SK-N-SH treated with all-trans-retinoic acid at 6 μM for 48 hours (cell line): ENCODE results near the gene GOLGA3.
"Not testable (repeated sequence)": the region's sequence is repeated elsewhere in the genome, so short reads cannot be mapped to it uniquely, and the experiment has no call there.

Experiments
- ATAC-seq: fragments of 200-7000 bp; cut with Tn5 transposase; 3 replicates; pipeline ENCODE4 v1.9.1; 2020; ENCODE audit warnings: mild to moderate bottlenecking, moderate library complexity
- ARNTL ChIP-seq: fragments of 450-650 bp; formaldehyde crosslinking; IDR thresholded peaks from 2 replicates; pipeline ENCODE4 v1.5.0; 2020; ENCODE audit warnings: low read depth, mild to moderate bottlenecking, moderate library complexity, borderline replicate concordance
- BACH2 ChIP-seq: fragments of 250-450 bp; sonication (Bioruptor Pico); IDR thresholded peaks from 2 replicates; pipeline ENCODE4 v1.9.0; 2021; ENCODE audit warnings: mild to moderate bottlenecking, borderline replicate concordance
- CSDC2 ChIP-seq: fragments of 250-450 bp; sonication (Bioruptor Pico); IDR thresholded peaks from 2 replicates; pipeline ENCODE4 v1.5.0; 2020; ENCODE audit warnings: mild to moderate bottlenecking, moderate library complexity
- GLIS3 ChIP-seq: fragments of 250-450 bp; sonication (Bioruptor Pico); IDR thresholded peaks from 2 replicates; pipeline ENCODE4 v1.5.0; 2020; ENCODE audit warnings: mild to moderate bottlenecking, moderate library complexity
- ISL1 ChIP-seq: fragments of 250-450 bp; sonication (Bioruptor Pico); IDR thresholded peaks from 2 replicates; pipeline ENCODE4 v2.1.2; 2022; ENCODE audit warnings: mild to moderate bottlenecking, moderate library complexity
- OSR1 ChIP-seq: fragments of 250-450 bp; sonication (Bioruptor Pico); IDR thresholded peaks from 2 replicates; pipeline ENCODE4 v1.8.0; 2022; ENCODE audit warnings: moderate library complexity, mild to moderate bottlenecking, inconsistent platforms
- PPARA ChIP-seq: fragments of 250-450 bp; sonication (Bioruptor Pico); IDR thresholded peaks from 2 replicates; pipeline ENCODE4 v1.5.0; 2020; ENCODE audit warnings: mild to moderate bottlenecking, borderline replicate concordance
- RARB ChIP-seq: fragments of 250-450 bp; sonication (Bioruptor Pico); IDR thresholded peaks from 2 replicates; pipeline ENCODE4 v1.8.0; 2021; ENCODE audit warnings: mild to moderate bottlenecking, moderate library complexity
- TCF4 ChIP-seq: fragments of 250-450 bp; sonication (Bioruptor Pico); IDR thresholded peaks from 2 replicates; pipeline ENCODE4 v1.8.0; 2021; ENCODE audit warnings: mild to moderate bottlenecking, moderate library complexity, borderline replicate concordance
- ZC3H10 ChIP-seq: fragments of 250-450 bp; sonication (Bioruptor Pico); IDR thresholded peaks from 2 replicates; pipeline ENCODE4 v1.5.1; 2021; ENCODE audit warnings: mild to moderate bottlenecking, moderate library complexity
- ZFP3 ChIP-seq: fragments of 250-450 bp; sonication (Bioruptor Pico); IDR thresholded peaks from 2 replicates; pipeline ENCODE4 v1.5.0; 2020; ENCODE audit warnings: mild to moderate bottlenecking, moderate library complexity
- ZFP30 ChIP-seq: fragments of 450-650 bp; formaldehyde crosslinking; IDR thresholded peaks from 2 replicates; pipeline ENCODE4 v1.5.0; 2022; ENCODE audit warnings: mild to moderate bottlenecking, moderate library complexity
- ZNF8 ChIP-seq: fragments of 450-650 bp; formaldehyde crosslinking; IDR thresholded peaks from 2 replicates; pipeline ENCODE4 v1.5.0; 2020; ENCODE audit warnings: mild to moderate bottlenecking, moderate library complexity
- TF ChIP-seq, protein P1 (sequence below): fragments of 250-450 bp; sonication (Bioruptor Pico); IDR thresholded peaks from 2 replicates; pipeline ENCODE4 v1.8.0; 2021; ENCODE audit warnings: low read depth, mild to moderate bottlenecking, moderate library complexity, borderline replicate concordance
- TF ChIP-seq, protein P2 (sequence below): fragments of 250-450 bp; sonication (Bioruptor Pico); IDR thresholded peaks from 2 replicates; pipeline ENCODE4 v1.5.1; 2021; ENCODE audit warnings: mild to moderate bottlenecking, moderate library complexity
- TF ChIP-seq, protein P3 (sequence below): fragments of 250-450 bp; sonication (Bioruptor Pico); IDR thresholded peaks from 2 replicates; pipeline ENCODE4 v1.5.0; 2020; ENCODE audit warnings: mild to moderate bottlenecking, moderate library complexity
- TF ChIP-seq, protein P4 (sequence below): fragments of 250-450 bp; sonication (Bioruptor Pico); IDR thresholded peaks from 2 replicates; pipeline ENCODE4 v1.5.1; 2020; ENCODE audit warnings: low read depth, mild to moderate bottlenecking, moderate library complexity

Gene GOLGA3, protein sequence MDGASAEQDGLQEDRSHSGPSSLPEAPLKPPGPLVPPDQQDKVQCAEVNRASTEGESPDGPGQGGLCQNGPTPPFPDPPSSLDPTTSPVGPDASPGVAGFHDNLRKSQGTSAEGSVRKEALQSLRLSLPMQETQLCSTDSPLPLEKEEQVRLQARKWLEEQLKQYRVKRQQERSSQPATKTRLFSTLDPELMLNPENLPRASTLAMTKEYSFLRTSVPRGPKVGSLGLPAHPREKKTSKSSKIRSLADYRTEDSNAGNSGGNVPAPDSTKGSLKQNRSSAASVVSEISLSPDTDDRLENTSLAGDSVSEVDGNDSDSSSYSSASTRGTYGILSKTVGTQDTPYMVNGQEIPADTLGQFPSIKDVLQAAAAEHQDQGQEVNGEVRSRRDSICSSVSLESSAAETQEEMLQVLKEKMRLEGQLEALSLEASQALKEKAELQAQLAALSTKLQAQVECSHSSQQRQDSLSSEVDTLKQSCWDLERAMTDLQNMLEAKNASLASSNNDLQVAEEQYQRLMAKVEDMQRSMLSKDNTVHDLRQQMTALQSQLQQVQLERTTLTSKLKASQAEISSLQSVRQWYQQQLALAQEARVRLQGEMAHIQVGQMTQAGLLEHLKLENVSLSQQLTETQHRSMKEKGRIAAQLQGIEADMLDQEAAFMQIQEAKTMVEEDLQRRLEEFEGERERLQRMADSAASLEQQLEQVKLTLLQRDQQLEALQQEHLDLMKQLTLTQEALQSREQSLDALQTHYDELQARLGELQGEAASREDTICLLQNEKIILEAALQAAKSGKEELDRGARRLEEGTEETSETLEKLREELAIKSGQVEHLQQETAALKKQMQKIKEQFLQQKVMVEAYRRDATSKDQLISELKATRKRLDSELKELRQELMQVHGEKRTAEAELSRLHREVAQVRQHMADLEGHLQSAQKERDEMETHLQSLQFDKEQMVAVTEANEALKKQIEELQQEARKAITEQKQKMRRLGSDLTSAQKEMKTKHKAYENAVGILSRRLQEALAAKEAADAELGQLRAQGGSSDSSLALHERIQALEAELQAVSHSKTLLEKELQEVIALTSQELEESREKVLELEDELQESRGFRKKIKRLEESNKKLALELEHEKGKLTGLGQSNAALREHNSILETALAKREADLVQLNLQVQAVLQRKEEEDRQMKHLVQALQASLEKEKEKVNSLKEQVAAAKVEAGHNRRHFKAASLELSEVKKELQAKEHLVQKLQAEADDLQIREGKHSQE (N-terminal part only)

DNA sequence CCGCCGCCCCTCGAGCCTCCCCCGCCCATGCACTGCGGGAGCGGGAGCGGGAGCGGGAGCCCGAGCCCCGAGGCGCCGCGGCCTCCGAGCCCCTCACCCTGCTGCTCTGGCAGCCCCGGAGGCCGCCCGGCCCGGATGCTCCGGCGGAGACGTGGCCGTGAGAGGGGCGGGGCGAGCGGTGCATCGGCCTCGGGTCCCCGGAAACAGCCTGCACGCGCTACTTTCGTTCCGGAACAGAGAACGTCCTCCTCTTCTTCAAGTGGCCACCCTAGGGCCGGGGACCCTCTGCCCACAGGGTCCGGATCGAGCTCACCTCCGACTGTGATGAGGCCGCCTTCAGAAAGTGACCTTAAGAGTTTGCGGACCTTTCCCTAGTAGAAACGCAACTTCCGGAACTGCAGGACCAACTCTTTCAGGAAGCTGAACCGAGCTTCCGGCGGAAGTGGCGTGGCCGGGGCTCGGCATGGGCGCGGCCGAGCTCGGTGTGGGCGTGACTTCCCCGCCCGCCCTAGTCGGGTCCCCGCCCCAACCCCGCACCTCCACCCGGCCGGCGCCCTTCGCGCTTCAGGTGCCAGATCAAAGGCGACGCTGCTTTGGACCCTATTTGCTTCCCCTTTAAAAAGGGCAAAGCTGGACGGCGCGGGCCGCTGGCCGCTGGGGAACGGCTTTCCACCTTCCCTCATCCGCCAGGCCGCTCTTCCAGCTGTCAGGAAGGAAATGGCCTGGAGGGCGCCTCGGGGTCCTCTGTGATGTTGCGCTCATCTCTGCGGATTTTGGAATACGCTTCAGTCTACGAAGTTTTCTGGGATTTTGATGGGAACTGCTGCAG lies at the start of gene GOLGA3:
Gene GOLGA3 (minus strand): TSS at position 164 of the 829 bp plus-strand sequence. CDS start 6,741 bp downstream, outside the sequence.
- peak; percentile 93 for ATAC-seq
- TF ChIP-seq CSDC2 (CRISPR knock-in tag) = no peak
- TF ChIP-seq, protein P1, sequence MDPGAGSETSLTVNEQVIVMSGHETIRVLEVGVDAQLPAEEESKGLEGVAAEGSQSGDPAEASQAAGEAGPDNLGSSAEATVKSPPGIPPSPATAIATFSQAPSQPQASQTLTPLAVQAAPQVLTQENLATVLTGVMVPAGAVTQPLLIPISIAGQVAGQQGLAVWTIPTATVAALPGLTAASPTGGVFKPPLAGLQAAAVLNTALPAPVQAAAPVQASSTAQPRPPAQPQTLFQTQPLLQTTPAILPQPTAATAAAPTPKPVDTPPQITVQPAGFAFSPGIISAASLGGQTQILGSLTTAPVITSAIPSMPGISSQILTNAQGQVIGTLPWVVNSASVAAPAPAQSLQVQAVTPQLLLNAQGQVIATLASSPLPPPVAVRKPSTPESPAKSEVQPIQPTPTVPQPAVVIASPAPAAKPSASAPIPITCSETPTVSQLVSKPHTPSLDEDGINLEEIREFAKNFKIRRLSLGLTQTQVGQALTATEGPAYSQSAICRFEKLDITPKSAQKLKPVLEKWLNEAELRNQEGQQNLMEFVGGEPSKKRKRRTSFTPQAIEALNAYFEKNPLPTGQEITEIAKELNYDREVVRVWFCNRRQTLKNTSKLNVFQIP (CRISPR knock-in tag) = 0 out of 2 replicates have a peak, but pooled peaks have one; percentile 66
- TF ChIP-seq, all 23 proteins: peak for 1

DNA sequence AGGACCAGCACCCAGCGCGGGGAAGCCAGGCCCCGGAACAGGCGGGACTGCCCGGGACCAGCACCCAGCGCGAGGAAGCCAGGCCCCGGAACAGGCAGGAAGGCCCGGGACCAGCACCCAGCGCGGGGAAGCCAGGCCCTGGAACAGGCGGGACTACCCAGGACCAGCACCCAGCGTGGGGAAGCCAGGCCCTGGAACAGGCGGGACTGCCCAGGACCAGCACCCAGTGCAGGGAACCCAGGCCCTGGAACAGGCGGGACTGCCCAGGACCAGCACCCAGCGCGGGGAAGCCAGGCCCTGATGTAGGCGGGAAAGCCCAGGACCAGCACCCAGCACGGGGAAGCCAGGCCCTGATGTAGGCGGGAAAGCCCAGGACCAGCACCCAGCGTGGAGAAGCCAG lies 46.0 kb upstream of the GOLGA3 start:
- ATAC-seq = not testable (repeated sequence)

DNA sequence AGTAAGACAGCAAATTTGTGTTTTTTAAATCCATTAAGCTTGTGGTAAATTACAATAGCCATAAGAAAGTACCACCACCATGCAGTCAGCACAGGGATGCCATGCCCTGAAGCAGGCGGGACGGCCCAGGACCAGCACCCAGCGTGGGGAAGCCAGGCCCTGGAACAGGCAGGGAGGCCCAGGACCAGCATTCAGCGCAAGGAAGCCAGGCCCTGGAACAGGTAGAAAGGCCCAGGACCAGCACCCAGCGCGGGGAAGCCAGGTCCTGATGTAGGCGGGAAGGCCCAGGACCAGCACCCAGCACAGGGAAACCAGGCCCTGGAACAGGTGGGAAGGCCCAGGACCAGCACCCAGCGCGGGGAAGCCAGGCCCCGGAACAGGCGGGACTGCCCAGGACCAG lies 45.5 kb upstream of the GOLGA3 start:
- no peak for ATAC-seq
- no peak for TF ChIP-seq PPARA
- TF ChIP-seq, protein P2, sequence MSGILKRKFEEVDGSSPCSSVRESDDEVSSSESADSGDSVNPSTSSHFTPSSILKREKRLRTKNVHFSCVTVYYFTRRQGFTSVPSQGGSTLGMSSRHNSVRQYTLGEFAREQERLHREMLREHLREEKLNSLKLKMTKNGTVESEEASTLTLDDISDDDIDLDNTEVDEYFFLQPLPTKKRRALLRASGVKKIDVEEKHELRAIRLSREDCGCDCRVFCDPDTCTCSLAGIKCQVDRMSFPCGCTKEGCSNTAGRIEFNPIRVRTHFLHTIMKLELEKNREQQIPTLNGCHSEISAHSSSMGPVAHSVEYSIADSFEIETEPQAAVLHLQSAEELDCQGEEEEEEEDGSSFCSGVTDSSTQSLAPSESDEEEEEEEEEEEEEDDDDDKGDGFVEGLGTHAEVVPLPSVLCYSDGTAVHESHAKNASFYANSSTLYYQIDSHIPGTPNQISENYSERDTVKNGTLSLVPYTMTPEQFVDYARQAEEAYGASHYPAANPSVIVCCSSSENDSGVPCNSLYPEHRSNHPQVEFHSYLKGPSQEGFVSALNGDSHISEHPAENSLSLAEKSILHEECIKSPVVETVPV (CRISPR knock-in tag) = no peak
- TF ChIP-seq, protein P3, sequence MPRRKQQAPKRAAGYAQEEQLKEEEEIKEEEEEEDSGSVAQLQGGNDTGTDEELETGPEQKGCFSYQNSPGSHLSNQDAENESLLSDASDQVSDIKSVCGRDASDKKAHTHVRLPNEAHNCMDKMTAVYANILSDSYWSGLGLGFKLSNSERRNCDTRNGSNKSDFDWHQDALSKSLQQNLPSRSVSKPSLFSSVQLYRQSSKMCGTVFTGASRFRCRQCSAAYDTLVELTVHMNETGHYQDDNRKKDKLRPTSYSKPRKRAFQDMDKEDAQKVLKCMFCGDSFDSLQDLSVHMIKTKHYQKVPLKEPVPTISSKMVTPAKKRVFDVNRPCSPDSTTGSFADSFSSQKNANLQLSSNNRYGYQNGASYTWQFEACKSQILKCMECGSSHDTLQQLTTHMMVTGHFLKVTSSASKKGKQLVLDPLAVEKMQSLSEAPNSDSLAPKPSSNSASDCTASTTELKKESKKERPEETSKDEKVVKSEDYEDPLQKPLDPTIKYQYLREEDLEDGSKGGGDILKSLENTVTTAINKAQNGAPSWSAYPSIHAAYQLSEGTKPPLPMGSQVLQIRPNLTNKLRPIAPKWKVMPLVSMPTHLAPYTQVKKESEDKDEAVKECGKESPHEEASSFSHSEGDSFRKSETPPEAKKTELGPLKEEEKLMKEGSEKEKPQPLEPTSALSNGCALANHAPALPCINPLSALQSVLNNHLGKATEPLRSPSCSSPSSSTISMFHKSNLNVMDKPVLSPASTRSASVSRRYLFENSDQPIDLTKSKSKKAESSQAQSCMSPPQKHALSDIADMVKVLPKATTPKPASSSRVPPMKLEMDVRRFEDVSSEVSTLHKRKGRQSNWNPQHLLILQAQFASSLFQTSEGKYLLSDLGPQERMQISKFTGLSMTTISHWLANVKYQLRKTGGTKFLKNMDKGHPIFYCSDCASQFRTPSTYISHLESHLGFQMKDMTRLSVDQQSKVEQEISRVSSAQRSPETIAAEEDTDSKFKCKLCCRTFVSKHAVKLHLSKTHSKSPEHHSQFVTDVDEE (CRISPR knock-in tag) = no peak
- TF ChIP-seq ZNF8 = no peak
- TF ChIP-seq, all 23 proteins: peak for 0

DNA sequence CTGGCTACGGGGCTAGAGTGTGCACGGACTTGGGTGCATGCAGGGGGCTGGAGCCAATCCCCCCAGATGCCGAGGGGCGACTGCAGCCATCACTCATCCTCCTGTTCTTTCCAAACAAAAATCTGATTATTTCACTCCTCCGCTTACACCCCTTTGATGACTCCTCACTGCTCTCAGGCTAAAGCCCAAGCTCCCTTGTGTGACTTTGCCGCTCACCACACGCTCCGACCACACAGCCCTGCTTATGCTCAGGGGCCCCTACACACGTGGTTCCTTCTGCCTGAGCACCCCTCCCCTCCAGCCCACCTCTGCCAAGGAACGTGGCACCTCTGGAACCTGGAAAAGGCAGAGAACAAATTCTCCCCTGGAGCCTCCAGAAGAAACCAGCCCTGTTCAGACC lies 45.1 kb upstream of the GOLGA3 start:
- TF ChIP-seq GLIS3 (CRISPR knock-in tag) (no peak), ZFP30 (CRISPR knock-in tag) (no peak), ZFP3 (CRISPR knock-in tag) (no peak), RARB (no peak), PPARA (no peak), OSR1 (CRISPR knock-in tag) (no peak)
- TF ChIP-seq, protein P1 (CRISPR knock-in tag) = no peak
- no peak for ATAC-seq

DNA sequence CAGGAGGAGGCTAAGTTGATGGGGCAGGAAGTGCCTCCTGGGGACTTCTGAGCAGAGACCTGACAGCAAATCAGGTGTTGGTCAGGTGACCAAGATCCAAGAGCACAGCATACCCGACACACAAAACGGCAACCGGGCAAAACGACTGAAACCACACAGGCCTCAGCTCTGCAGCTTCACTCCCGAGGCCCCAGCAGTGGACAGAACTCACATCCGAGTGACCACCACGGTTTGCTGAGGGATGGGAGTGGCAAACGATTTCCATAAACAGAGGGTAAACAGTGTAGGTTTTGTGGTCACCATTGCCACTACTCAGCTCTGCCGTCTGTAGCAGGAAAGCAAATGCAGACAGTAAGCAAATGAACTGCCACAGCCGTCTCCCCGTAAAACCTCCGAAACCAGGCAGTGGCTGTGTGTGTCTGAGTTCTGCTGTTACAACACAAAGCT lies 44.3 kb upstream of the GOLGA3 start:
- ATAC-seq = no peak
- TF ChIP-seq BACH2 (CRISPR knock-in tag) (no peak), ZFP3 (CRISPR knock-in tag) (no peak), ZC3H10 (no peak), ARNTL (CRISPR knock-in tag) (no peak), ISL1 (CRISPR knock-in tag) (no peak), TCF4 (CRISPR knock-in tag) (no peak), OSR1 (CRISPR knock-in tag) (no peak), PPARA (no peak)
- TF ChIP-seq, protein P3 (CRISPR knock-in tag) = no peak
- TF ChIP-seq, protein P4, sequence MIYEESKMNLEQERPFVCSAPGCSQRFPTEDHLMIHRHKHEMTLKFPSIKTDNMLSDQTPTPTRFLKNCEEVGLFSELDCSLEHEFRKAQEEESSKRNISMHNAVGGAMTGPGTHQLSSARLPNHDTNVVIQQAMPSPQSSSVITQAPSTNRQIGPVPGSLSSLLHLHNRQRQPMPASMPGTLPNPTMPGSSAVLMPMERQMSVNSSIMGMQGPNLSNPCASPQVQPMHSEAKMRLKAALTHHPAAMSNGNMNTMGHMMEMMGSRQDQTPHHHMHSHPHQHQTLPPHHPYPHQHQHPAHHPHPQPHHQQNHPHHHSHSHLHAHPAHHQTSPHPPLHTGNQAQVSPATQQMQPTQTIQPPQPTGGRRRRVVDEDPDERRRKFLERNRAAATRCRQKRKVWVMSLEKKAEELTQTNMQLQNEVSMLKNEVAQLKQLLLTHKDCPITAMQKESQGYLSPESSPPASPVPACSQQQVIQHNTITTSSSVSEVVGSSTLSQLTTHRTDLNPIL (CRISPR knock-in tag) = no peak
